Activated CD4-positive, alpha-beta T cell treated with anti-CD3 and anti-CD28 coated beads, Interleukin-2, amount 10 ng/mL, durations not matched to agents 7 days and 5 days (primary cell): ENCODE results near the gene TNK2. TPM values are rescaled to one million over a fixed set of nuclear protein-coding genes. Genes with fewer than 3 reads are reported as not detected.
"Not testable (repeated sequence)": the region's sequence is repeated elsewhere in the genome, so short reads cannot be mapped to it uniquely, and the experiment has no call there.

Experiments used
- CTCF ChIA-PET: fragments of 350-600 bp; sonication (Branson Sonifier 250); formaldehyde crosslinking; loops from one replicate; lab custom pipeline; 2021; ENCODE audit warnings: antibody characterized with exemption; lab: Charles Lee
- POLR2A ChIA-PET: fragments of 350-600 bp; sonication (Branson Sonifier 250); formaldehyde crosslinking; loops from one replicate; lab custom pipeline; 2021; ENCODE audit warnings: antibody characterized with exemption; lab: Charles Lee
- DNase-seq: peaks from one replicate; pipeline ENCODE4 v3.0.0-alpha.2; 2020
- H3K27ac Mint-ChIP-seq: one replicate; pipeline ENCODE4 v1.8.0; 2021; ENCODE audit warnings: mild to moderate bottlenecking, moderate library complexity, mixed read lengths
- H3K27me3 Mint-ChIP-seq: one replicate; pipeline ENCODE4 v1.8.0; 2021; ENCODE audit warnings: mixed read lengths
- H3K36me3 Mint-ChIP-seq: one replicate; pipeline ENCODE4 v1.8.0; 2021; ENCODE audit warnings: low read depth, mixed read lengths
- H3K4me1 Mint-ChIP-seq: one replicate; pipeline ENCODE4 v1.8.0; 2021; ENCODE audit warnings: mixed read lengths
- H3K4me3 Mint-ChIP-seq: one replicate; pipeline ENCODE4 v1.8.0; 2021; ENCODE audit warnings: mild to moderate bottlenecking, moderate library complexity, mixed read lengths
- H3K9me3 Mint-ChIP-seq: one replicate; pipeline ENCODE4 v1.8.0; 2021; ENCODE audit warnings: mixed read lengths
- total RNA-seq, 2 experiments: library from RNA; stranded (reverse); gene quantifications; one replicate each; pipeline ENCODE4 v1.2.3, GENCODE V29; 2021

Gene TNK2
- total RNA-seq, 2 experiments from 2014 or later = 121 to 136 TPM

DNA sequence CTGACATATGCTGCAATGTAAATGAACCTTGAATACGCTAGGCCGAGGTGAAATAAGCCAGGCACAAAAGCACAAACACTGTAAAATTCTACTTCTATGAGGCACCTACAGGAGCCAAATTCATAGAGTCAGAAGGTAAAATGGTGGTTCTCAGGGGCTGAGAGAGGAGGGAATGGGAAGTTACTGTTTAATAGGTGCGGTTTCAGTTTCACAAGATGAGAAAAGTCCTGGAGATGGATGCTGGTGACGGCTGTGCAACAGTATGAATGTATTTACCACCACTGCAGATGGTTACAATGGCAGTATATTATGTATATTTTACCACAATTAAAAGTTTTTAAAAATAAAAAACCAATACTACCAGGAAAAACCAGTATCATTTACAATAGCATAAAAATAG, 4.0 kb downstream of the TNK2 start:
- ChIA-PET POLR2A (no interaction called here), CTCF (interaction anchor here (1.5 to 9.8 kb wide), 2 partner anchors 12 to 54 kb away, joined by 5 to 128 read pairs; no protein-coding TSS in a partner anchor)
- no peaks in the 10 kb centered on the region for H3K27me3 Mint-ChIP-seq
- H3K27ac Mint-ChIP-seq = no peak overlapping the region
- DNase-seq = no peak
- H3K4me3 Mint-ChIP-seq = no peak overlapping the region
- peaks cover 48% of the 10 kb centered on the region for H3K36me3 Mint-ChIP-seq
- H3K9me3 Mint-ChIP-seq = no peaks in the 10 kb centered on the region
- peaks cover 69% of the 10 kb centered on the region for H3K4me1 Mint-ChIP-seq

DNA sequence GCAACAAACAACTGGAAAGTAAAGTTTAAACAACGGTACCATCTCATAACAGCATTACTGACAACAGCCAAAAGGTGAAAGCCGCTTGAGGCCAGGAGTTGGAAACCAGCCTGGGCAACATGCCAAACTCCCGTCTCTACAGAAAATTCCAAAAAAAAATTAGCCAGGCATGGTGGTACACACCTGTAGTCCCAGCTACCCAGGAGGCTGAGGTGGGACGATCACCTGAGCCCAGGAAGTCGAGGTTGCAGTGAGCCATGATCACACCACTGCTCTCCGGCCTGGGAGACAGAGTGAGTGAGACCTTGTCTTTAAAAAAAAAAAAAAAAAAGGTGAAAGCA, 4.4 kb downstream of the TNK2 start:
- no peaks in the 10 kb centered on the region for H3K9me3 Mint-ChIP-seq
- POLR2A ChIA-PET = no interaction called here
- no peak overlapping the region for H3K4me3 Mint-ChIP-seq
- CTCF ChIA-PET = interaction anchor here (1.5 to 9.8 kb wide), 2 partner anchors 11 to 53 kb away, joined by 5 to 128 read pairs; no protein-coding TSS in a partner anchor
- peaks cover 72% of the 10 kb centered on the region for H3K4me1 Mint-ChIP-seq
- no peak for DNase-seq
- peak overlapping the region; percentile 68 for H3K27ac Mint-ChIP-seq
- peaks cover 50% of the 10 kb centered on the region for H3K36me3 Mint-ChIP-seq
- no peaks in the 10 kb centered on the region for H3K27me3 Mint-ChIP-seq

DNA sequence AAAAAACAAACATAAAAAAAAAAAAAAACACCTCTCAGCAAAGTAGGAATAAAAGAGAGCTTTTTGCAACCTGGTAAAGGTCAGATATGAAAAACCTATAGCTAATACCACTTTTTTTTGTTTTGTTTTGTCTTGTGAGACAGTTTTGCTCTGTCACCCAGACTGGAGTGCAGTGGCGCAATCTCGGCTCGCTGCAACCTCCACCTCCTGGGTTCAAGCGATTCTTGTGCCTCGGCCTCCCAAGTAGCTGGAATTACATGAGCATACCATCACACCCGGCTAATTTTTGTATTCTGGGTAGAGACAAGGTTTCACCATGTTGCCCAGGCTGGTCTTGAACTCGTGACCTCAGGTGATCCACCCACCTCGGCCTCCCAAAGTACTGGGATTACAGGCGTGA, 5.7 kb downstream of the TNK2 start:
- POLR2A ChIA-PET = not testable (repeated sequence)
- peaks cover 55% of the 10 kb centered on the region for H3K36me3 Mint-ChIP-seq

DNA sequence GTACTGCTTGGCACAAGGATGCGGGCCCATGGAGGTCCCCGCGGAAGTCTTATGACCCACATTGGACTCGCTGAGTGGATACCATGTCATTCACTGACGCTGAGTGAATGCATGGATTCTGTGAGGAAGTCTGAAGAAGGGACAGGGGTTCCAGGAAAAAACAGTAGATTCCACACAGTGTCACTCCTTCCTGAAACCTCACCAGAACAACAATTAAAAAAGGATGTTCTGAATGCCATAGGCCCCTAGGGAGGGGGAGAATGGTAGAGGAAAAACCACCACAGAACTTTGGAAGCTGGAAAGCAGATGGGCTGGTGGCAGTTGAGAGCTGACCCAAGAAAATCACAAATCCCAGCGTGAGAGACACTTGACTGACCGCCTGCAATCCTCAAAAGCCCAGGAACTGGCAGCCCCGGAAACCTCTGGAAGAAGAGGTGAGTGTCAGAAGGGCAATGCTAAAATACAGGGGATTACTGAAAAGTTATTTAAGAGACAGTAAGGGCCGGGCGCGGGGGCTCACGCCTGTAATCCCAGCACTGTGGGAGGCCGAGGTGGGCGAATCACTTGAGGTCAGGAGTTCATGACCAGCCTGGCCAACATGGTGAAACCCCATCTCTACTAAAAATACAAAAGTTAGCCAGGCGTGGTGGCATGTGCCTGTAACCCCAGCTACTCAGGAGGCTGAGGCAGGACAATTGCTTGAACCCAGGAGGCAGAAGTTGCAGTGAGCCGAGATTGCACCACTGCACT, 6.3 kb downstream of the TNK2 start:
- DNase-seq, H3K4me3 Mint-ChIP-seq, POLR2A ChIA-PET, H3K27me3 Mint-ChIP-seq, H3K9me3 Mint-ChIP-seq: not testable (repeated sequence)
- Mint-ChIP-seq H3K4me1 (peaks cover 87% of the 10 kb centered on the region), H3K36me3 (peaks cover 54% of the 10 kb centered on the region), H3K27ac (peak overlapping the region; percentile 88)
- CTCF ChIA-PET = interaction anchor here (0.6 to 9.8 kb wide), 6 partner anchors 9 to 371 kb away, joined by 3 to 128 read pairs (median 4); no protein-coding TSS in a partner anchor

More for the DNA sequence above, 5.7 kb downstream of the TNK2 start:
- H3K27me3 Mint-ChIP-seq, H3K27ac Mint-ChIP-seq, H3K4me3 Mint-ChIP-seq, H3K9me3 Mint-ChIP-seq, DNase-seq: not testable (repeated sequence)
- CTCF ChIA-PET = interaction anchor here (0.6 to 9.8 kb wide), 6 partner anchors 10 to 370 kb away, joined by 3 to 128 read pairs (median 4); no protein-coding TSS in a partner anchor
- peaks cover 82% of the 10 kb centered on the region for H3K4me1 Mint-ChIP-seq

DNA sequence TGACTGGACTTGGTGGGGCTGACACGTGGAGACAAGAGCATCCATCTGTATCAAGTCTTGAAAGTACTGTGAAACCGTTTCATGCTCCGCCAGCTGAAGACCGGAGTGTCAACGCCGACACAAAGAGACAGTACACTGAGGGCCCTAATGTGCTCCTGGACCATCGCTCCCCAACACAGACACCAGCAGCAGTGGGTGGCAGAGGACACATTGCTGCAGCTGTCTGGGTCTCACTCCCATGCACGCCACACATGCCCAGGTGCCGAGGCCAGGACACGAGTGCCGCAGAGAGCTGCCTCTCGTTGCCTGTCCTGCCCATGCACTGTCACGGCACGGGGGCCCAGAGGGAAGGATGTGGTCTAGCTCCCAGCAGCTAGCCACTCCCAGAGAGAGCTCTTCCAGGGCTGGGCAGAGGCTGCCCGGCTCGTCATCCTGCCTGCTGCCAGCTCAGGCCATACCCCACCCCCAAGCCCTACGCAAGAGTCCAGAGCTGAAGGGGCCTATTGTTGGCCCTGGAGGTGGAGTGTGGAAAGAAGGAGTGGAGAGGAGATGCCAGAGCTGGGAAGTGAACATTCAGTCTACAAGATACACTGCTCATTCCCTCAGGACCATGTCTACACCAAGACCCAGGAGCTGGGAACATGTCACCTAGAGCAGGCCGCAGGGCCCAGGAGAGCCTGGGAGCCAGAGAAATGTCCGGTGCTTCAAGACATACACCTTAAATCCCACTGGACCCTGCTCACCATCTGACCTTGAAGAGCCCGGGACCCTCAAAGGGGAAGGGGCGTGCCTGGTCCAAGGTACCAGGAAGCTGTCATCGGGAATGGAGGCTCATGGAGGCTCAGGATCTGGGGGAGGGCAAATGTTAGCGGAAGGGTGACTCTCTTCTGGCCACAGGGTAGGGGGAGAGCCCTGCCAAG, 7.7 kb downstream of the TNK2 start:
- H3K27me3 Mint-ChIP-seq = no peaks in the 10 kb centered on the region
- ChIA-PET CTCF (interaction anchor here (1.7 to 9.8 kb wide), 3 partner anchors 8 to 50 kb away, joined by 4 to 128 read pairs (median 26); no protein-coding TSS in a partner anchor), POLR2A (interaction anchor here (0.5 to 0.9 kb wide), 2 partner anchors 9 to 60 kb away, joined by 4 read pairs; no protein-coding TSS in a partner anchor)
- DNase-seq = peak; percentile 60
- peak overlapping the region; percentile 88 for H3K27ac Mint-ChIP-seq
- peaks cover 88% of the 10 kb centered on the region for H3K4me1 Mint-ChIP-seq
- peak overlapping the region; percentile 35 for H3K4me3 Mint-ChIP-seq
- H3K9me3 Mint-ChIP-seq = no peaks in the 10 kb centered on the region
- peaks cover 42% of the 10 kb centered on the region for H3K36me3 Mint-ChIP-seq

DNA sequence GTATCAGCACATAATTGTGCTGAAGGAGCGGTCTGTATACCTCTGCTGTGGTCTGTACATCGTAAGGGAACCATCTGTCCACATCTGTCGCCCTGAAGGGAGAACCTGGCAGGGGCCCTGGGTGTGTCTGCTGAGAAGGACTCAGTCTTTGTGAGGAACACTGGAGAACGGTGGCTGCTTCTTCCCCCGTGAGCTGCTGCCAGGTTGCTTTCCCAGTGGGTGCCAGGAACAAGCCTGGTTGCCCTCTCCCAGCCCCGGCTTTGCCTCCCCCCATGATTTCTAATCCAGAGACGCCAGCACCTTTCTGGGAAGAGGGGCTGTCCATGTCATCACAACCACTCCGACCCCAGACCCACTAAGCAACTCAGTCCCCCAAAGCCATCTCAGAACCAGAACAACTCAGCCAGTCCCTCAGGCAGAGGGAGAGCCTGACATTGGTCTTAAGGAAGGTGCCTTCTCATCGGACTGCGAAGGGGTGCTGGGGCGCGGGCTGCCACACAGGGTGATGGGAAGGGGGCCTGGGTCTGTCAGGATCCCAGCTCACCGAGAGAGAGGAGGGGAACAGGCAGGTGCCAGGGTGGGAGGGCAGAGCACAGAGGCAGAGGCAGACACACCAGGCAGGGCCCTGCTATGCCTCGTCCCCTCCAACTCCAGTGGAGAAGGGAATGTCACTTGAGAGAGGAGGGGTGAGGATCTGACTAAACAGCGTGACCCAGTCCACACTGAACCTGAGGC, 8.5 kb downstream of the TNK2 start:
- POLR2A ChIA-PET = interaction anchor here (0.5 to 0.9 kb wide), 2 partner anchors 9 to 61 kb away, joined by 4 read pairs; no protein-coding TSS in a partner anchor
- no peaks in the 10 kb centered on the region for H3K27me3 Mint-ChIP-seq
- H3K4me1 Mint-ChIP-seq = peaks cover 81% of the 10 kb centered on the region
- CTCF ChIA-PET = interaction anchor here (1.0 to 9.8 kb wide), 5 partner anchors 7 to 49 kb away, joined by 4 to 128 read pairs (median 7); partner anchors contain the start of gene TNK2
- no peaks in the 10 kb centered on the region for H3K9me3 Mint-ChIP-seq
- H3K27ac Mint-ChIP-seq = peak overlapping the region; percentile 88
- H3K4me3 Mint-ChIP-seq = no peak overlapping the region
- H3K36me3 Mint-ChIP-seq = peaks cover 33% of the 10 kb centered on the region
- no peak for DNase-seq

DNA sequence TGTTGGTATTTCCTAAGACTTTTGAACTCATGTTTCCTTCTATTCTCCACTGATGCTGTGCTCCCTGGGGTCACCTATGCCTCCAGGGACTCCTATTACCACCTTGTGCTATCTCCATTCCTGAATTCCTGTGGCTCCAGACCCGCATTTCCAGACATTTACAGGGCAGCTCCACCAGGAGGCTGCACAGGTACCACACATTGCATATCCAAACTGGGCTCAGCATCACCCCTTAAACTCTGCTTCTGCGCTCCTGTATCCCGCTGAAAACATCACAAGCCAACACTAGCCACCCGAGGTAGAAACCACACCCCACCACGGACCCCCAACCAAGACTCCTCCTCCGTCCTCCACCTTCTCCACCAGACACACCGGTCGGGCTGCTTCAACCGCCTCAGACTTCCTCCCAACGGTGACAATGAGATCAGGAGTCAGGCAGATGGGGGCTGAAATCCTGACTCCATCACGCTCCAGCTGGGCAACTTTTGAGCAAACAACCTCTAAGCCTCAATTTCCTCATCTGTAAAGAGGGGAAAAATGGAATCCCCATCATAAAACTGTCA, 10.4 kb downstream of the TNK2 start:
- Mint-ChIP-seq H3K9me3 (no peaks in the 10 kb centered on the region), H3K4me3 (peak overlapping the region; percentile 1), H3K27ac (peak overlapping the region; percentile 82), H3K27me3 (no peaks in the 10 kb centered on the region), H3K36me3 (peaks cover 23% of the 10 kb centered on the region), H3K4me1 (peaks cover 70% of the 10 kb centered on the region)
- CTCF ChIA-PET = interaction anchor here (1.2 to 10.4 kb wide), 4 partner anchors 7 to 18 kb away, joined by 4 to 128 read pairs (median 48); partner anchors contain the start of gene TNK2
- POLR2A ChIA-PET = no interaction called here
- DNase-seq = no peak

DNA sequence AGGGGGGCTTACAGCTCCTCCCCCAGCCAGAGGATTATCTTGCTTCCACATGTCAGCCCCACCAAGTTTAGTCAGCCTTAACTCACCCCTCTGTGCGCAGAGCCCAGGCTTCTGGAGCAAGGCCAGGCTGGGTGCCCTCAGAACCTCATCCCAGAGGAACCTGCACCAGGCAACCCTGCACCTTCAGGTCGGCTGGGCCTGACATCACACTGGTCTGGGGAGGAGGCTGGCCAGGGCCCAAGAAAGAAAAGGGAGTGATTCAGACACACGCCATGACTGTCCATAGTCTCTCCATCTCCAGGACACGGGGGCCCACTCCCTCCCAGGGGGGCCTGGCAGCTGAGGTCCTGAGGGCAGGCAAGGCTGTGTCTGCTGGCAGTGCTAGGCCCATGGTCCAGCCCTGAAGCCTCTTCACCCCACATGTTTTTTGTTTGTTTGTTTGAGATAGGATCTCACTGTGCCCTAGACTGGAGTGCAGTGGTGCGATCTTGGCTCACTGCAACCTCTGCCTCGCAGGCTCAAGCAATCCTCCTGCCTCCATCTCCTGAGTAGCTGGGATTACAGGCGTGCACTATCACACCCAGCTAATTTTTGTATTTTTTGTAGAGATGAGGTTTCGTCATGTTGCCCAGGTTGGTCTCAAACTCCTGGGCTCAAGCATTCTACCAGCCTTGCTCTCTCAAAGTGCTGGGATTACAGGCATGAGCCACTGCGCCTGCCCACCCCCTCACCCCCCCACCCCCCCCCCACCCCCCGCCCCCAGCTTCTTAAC, 11.1 kb downstream of the TNK2 start:
- Mint-ChIP-seq H3K4me3 (peak overlapping the region; percentile 70), H3K36me3 (peaks cover 23% of the 10 kb centered on the region), H3K27ac (peak overlapping the region; percentile 87), H3K27me3 (no peaks in the 10 kb centered on the region), H3K4me1 (peaks cover 66% of the 10 kb centered on the region), H3K9me3 (no peaks in the 10 kb centered on the region)
- no peak for DNase-seq
- CTCF ChIA-PET = interaction anchor here (1.2 to 10.4 kb wide), 3 partner anchors 7 to 19 kb away, joined by 4 to 128 read pairs (median 90); partner anchors contain the start of gene TNK2
- POLR2A ChIA-PET = no interaction called here

DNA sequence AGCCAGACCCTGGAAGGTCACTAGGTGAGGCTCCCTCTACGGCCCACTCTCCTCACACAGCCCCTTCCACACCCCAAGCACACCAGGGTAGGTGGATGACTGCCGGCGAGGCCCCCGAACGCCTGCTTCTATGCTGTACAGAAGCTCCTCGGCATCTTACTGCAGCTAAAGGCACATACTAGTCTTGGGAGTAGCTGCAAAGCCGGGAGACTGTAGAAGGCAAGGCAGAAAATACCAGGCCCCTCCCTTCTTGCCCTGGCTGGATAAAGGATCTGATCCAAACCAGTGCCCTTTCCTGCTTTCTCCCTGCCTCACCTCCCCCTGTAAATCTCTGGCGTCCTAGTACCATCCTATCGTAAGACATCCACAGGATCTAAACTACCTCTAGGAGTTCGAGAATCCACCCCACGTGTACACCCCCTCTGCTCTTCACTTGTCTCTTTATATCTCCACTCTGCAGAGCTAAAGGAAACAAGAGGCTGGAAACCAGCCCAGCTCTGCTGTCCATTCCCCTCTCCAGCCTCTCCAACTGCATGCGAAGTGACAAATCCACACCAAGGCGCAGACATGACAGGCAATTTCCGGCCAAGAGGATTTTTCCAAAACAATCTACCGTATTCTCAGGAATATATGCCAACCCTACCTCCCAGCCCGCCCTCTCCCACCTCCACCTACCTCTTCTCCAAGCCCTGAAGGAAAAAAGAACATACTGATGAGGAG, 11.8 kb downstream of the TNK2 start:
- H3K36me3 Mint-ChIP-seq = peaks cover 23% of the 10 kb centered on the region
- H3K4me3 Mint-ChIP-seq = peak overlapping the region; percentile 70
- H3K4me1 Mint-ChIP-seq = peaks cover 60% of the 10 kb centered on the region
- no peak for DNase-seq
- H3K9me3 Mint-ChIP-seq = no peaks in the 10 kb centered on the region
- POLR2A ChIA-PET = interaction anchor here (0.6 to 1.5 kb wide), 2 partner anchors 12 to 29 kb away, joined by 3 to 6 read pairs; partner anchors contain the start of gene TNK2
- H3K27ac Mint-ChIP-seq = peak overlapping the region; percentile 87
- CTCF ChIA-PET = interaction anchor here (0.8 to 10.4 kb wide), 8 partner anchors 8 to 44 kb away, joined by 3 to 128 read pairs (median 12); partner anchors contain the start of gene TNK2
- H3K27me3 Mint-ChIP-seq = no peaks in the 10 kb centered on the region

DNA sequence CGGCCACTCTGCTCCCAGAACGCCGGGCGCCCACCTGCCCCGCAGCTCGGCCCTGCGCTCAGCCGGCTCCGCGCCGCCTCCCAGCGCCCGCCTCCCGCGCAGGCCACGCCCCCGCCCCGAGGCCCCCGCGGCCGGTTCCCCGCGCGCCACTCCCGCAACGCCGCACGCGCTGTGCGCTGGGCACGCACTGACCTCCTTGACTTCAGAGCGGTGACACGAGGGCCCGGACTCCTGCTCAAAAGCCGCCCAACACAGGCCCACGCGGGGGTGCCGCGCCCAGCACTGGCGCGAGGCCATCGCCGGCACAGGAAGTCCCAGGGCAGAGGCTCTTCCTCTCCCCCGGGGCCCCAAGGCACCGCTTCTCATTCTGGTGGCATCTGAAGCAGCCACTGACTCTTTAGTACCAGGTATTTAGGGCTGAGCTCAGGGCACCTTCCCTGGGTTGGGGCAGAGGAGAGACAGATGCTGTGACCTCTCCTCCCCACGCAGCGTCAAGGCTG, 12.4 kb downstream of the TNK2 start:
- peaks cover 53% of the 10 kb centered on the region for H3K4me1 Mint-ChIP-seq
- peak overlapping the region; percentile 87 for H3K27ac Mint-ChIP-seq
- no peaks in the 10 kb centered on the region for H3K9me3 Mint-ChIP-seq
- H3K27me3 Mint-ChIP-seq = no peaks in the 10 kb centered on the region
- DNase-seq = peak; percentile 73
- CTCF ChIA-PET = interaction anchor here (0.8 to 10.4 kb wide), 10 partner anchors 9 to 45 kb away, joined by 3 to 128 read pairs (median 12); partner anchors contain the start of gene TNK2
- H3K4me3 Mint-ChIP-seq = peak overlapping the region; percentile 87
- peaks cover 18% of the 10 kb centered on the region for H3K36me3 Mint-ChIP-seq
- POLR2A ChIA-PET = interaction anchor here (0.6 to 1.5 kb wide), 2 partner anchors 12 to 30 kb away, joined by 3 to 6 read pairs; partner anchors contain the start of gene TNK2
